H1 (cell line): ENCODE measurements around the gene SLC9A7.

Experiments
- CTCF ChIP-seq, 3 experiments: IDR thresholded peaks; 1 replicate in 2 of 3; 2 replicates in 1 of 3; pipeline versions ENCODE4 v1.5.1 to v1.6.1; 2011; ENCODE audit warnings: low read length in 3 of 3, mild to moderate bottlenecking in 3 of 3, inconsistent platforms in 2 of 3, low read depth in 1 of 3, moderate library complexity in 1 of 3; ENCODE audit not compliant: insufficient read depth in 1 of 3; ENCODE audit errors: control extremely low read depth in 1 of 3
- EZH2 ChIP-seq: fragments of 200-600 bp; sonication (generic); IDR thresholded peaks from 2 replicates; pipeline ENCODE4 v1.7.1; 2012; ENCODE audit warnings: low read depth, mild to moderate bottlenecking, moderate library complexity, low read length, inconsistent platforms; ENCODE audit not compliant: severe bottlenecking
- HDAC6 ChIP-seq: IDR thresholded peaks from one replicate; pipeline ENCODE4 v1.7.1; 2012; ENCODE audit warnings: low read depth, mild to moderate bottlenecking, inconsistent platforms, low read length, moderate library complexity
- MAX ChIP-seq: IDR thresholded peaks from 2 replicates; pipeline ENCODE4 v1.6.1; 2012; ENCODE audit warnings: inconsistent platforms
- PHF8 ChIP-seq: fragments of 200-600 bp; sonication (generic); conservative IDR thresholded peaks from 2 replicates; pipeline ENCODE4 v1.7.1; 2012; ENCODE audit warnings: low read depth, mild to moderate bottlenecking, inconsistent platforms, low read length, moderate library complexity
- POLR2A ChIP-seq, 2 experiments: IDR thresholded peaks; 1 replicate in 1 of 2; 2 replicates in 1 of 2; pipeline ENCODE4 v1.6.1; 2011; ENCODE audit warnings: low read depth in 2 of 2, low read length in 2 of 2, mild to moderate bottlenecking in 2 of 2; ENCODE audit errors: control extremely low read depth in 1 of 2
- POLR2AphosphoS5 ChIP-seq: IDR thresholded peaks from 2 replicates; pipeline ENCODE4 v1.6.1; 2011; ENCODE audit warnings: low read depth, low read length
- ZNF274 ChIP-seq: IDR thresholded peaks from 2 replicates; pipeline ENCODE4 v1.7.0; 2012; ENCODE audit warnings: low read length, borderline replicate concordance; ENCODE audit errors: extremely low read depth

- TF ChIP-seq EZH2 (no peak), MAX (no peak), ZNF274 (no peak), HDAC6 (no peak), CTCF (IDR thresholded peaks at IDR 0.05; ENCODE audit: control extremely low read depth in 1 of 3, insufficient read depth in 1 of 3, low read depth in 1 of 3, low read length in 3 of 3) (no peak), POLR2A (IDR thresholded peaks at IDR 0.05; ENCODE audit: control extremely low read depth in 1 of 2, low read depth in 2 of 2, low read length in 2 of 2) (no peak), POLR2AphosphoS5 (no peak), PHF8 (no peak)
These were observed 209.0 kb downstream of the SLC9A7 start for GRCh38 chrX:46549914-46550313.
